Measurements from ENCODE around the gene RHOV.

- no peak for TF ChIP-seq CTCF (IDR thresholded peaks at IDR 0.05; ENCODE audit: low read depth, low read length, poor library complexity, severe bottlenecking)
- no peak for TF ChIP-seq EZH2phosphoT487 (IDR thresholded peaks at IDR 0.05; ENCODE audit: borderline replicate concordance, low read length)
Measured at GRCh38 chr15:40921949-40922607, 48.0 kb upstream of the RHOV start.
